ENCODE results near the gene GSE1.

- TF ChIP-seq CTCF (IDR thresholded peaks at IDR 0.05): no peak
- no peak for TF ChIP-seq POLR2AphosphoS5 (IDR thresholded peaks at IDR 0.05)
- TF ChIP-seq POLR2A (IDR thresholded peaks at IDR 0.05): no peak
Measured at GRCh38 chr16:85637808-85638647, 24.9 kb downstream of the GSE1 start.
